Testis (tissue), 2 donors: ENCODE measurements around the gene GNGT1.

Experiments
- POLR2A ChIP-seq: fragments of 450-650 bp; IDR thresholded peaks from one replicate; pipeline ENCODE4 v1.6.1; 2017; ENCODE audit warnings: antibody characterized with exemption, mild to moderate bottlenecking, moderate library complexity
- TF ChIP-seq, protein P1 (sequence below), 3 experiments: fragments of 450-650 bp in 2 of 3; fragments of 200-600 bp in 1 of 3; sonication (generic) in 1 of 3; IDR thresholded peaks; one replicate each; pipeline ENCODE4 v1.5.1; 2016 to 2019; ENCODE audit warnings: antibody characterized with exemption in 3 of 3, mild to moderate bottlenecking in 2 of 3, moderate library complexity in 1 of 3

DNA sequence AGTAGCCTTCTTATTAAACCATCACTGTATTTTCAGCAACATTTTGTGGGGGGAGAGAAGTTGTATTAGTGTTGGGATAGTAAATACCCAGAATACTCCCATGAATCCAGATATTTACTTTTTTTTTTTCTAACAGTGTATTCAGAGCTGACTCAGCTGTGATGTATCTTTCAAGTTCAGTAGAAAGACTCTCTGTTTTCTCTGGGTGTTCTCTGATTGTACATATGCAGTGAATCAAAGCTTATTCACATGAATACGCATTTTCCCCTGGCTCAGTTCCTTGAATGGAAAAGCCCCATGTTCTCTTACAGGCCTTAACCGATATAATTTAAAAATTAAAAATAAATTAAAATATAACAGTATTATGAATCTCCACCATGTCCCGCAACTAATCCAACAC lies 17.1 kb upstream of the GNGT1 start:
- TF ChIP-seq, protein P1, sequence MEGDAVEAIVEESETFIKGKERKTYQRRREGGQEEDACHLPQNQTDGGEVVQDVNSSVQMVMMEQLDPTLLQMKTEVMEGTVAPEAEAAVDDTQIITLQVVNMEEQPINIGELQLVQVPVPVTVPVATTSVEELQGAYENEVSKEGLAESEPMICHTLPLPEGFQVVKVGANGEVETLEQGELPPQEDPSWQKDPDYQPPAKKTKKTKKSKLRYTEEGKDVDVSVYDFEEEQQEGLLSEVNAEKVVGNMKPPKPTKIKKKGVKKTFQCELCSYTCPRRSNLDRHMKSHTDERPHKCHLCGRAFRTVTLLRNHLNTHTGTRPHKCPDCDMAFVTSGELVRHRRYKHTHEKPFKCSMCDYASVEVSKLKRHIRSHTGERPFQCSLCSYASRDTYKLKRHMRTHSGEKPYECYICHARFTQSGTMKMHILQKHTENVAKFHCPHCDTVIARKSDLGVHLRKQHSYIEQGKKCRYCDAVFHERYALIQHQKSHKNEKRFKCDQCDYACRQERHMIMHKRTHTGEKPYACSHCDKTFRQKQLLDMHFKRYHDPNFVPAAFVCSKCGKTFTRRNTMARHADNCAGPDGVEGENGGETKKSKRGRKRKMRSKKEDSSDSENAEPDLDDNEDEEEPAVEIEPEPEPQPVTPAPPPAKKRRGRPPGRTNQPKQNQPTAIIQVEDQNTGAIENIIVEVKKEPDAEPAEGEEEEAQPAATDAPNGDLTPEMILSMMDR (IDR thresholded peaks at IDR 0.05), result no peak
- TF ChIP-seq POLR2A, result no peak
